Left colon (tissue), 2 donors: ENCODE data around the gene PCDH12. TPM values are rescaled to one million over a fixed set of nuclear protein-coding genes. Genes with fewer than 3 reads are reported as not detected.

Experiments
- ATAC-seq: fragments of 200-7000 bp; cut with Tn5 transposase; one replicate; pipeline ENCODE4 v1.9.1; 2020; ENCODE audit warnings: mild to moderate bottlenecking, moderate library complexity
- DNase-seq, 2 donors: peaks; one replicate each; pipeline ENCODE4 v3.0.0-alpha.2; 2020
- intact Hi-C, 2 donors: fragments of 100-400 bp; cut with DNase I in 1 of 2; cut with micrococcal nuclease in 1 of 2; formaldehyde crosslinking; loops; one replicate each; pipeline versions ENCODE4 v1.11.2 to v1.14.0; 2022; cut with DNase I, micrococcal nuclease
- long read RNA-seq: library from polyadenylated mRNA; unstranded; transcript quantifications from one replicate; pipeline ENCODE4 v2.0.0, GENCODE V29; 2021
- total RNA-seq, 2 donors: library from RNA; stranded (reverse); fragmentation: NEBNext Ultra II Directional; extraction: Animal tissue kit (Norgen Biotek cat#: 25700); gene quantifications; one replicate each; pipeline ENCODE4 v1.2.1, GENCODE V29; 2021
- donor health status: DM: no; HTN: no; CAD: no.
- donor health status: DM: yes; HTN: yes; CAD: no.

Gene PCDH12
- total RNA-seq, result 1 to 10 TPM in 1 of 2 donors, under 1 TPM in 1; 0.95 to 2.1 TPM
- long read RNA-seq, full-length matches to known transcripts, result 3 of 4 reads
- long read RNA-seq, partial matches to known transcripts, result 1 of 4 reads
- long read RNA-seq, other reads (novel, unspliced or antisense), result 0 of 4 reads

GRCh38 chr5:141958113-141958512 lies at the start of gene PCDH12:
Gene PCDH12, minus strand, starts transcription at chr5:141958202. Its CDS starts 351 bp downstream, at chr5:141957851.
- ATAC-seq (no peak), DNase-seq (no peak)
- intact Hi-C loops, result no loop called here

DNA sequence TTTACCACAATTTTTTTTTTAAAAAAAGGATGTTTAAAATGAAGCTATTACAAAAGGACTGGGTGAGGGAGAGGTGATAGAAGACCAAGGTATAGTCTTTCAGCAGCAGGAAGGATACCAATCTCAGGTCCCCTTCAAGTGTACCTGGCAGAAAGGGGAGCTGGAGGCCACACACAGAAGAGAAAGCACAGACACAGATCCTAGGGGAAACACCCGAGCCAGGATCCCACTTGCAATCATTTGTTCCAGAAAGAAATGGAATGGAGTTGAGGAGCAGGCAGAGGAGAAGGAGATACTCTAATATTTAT lies 49.2 kb upstream of the PCDH12 start:
- DNase-seq (no peak), ATAC-seq (no peak)
- intact Hi-C loops, result no loop called here

DNA sequence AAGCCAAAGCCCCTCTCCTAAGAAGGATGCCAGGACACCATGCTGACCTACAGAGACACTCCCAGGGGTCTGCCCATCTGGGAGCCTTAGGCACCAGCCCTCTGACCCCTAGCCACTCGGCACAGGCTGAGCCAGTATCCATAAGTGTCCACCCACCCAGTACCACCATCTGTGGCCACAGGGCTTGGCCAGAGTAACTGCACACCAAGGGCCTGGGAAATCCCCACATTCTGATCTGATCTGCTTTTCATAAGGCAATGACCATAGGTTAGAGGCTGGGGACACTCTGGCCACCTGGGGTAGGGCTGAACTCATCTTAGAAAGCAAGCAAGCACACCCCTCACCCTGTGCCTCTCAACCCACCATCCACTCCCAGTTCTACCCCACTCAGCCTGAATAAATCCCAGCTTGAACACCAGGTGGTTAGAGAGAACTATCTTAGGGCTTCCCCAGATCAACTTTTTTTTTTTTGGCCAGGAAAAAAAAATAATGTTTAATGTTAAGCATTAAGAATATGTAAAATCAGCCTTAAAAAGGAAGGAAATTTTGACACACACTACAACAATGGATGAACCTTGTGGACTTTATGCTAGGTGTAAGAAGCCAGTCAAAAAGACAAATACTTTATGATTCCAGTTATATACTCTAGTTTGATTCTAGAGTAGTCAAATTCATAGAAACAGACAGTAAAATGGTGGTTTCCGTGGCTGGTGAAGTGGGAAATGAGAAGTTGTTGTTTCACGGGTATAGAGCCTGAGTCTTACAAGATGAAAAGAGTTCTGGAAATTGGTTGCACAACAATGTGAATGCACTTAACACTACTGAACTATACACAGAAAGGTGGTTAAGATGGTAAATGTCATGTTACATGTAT lies 48.6 kb upstream of the PCDH12 start:
- DNase-seq, result no peak
- ATAC-seq, result no peak

GRCh38 chr5:142003266-142003800 lies 45.3 kb upstream of the PCDH12 start:
- intact Hi-C loops, result no loop called here
- no peak for ATAC-seq

More for the DNA sequence above, 48.6 kb upstream of the PCDH12 start:
- intact Hi-C loops, result no loop called here

GRCh38 chr5:142000704-142001484 lies 42.9 kb upstream of the PCDH12 start:
- DNase-seq (no peak), ATAC-seq (peak; percentile 25)
- intact Hi-C loops, result no loop called here

More at GRCh38 chr5:142003266-142003800, 45.3 kb upstream of the PCDH12 start:
- DNase-seq, result no peak

DNA sequence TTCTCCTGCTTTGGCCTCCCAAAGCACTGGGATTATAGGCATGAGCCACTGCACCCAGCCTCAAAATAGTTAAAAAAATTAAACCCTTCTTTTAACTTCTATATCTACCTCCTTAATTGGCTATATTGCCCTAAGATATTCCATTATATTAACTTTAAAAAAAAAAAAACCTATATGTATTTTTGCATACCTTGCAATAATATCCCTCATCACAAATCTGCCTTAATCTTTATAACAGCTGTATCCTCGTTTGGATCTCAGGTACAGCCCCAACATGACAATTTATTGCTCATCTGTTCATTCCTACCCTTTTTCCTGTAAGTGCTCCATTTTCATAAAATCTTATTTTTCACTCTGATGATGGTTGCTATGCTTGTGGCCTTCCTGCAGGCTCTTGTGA lies 42.2 kb upstream of the PCDH12 start:
- DNase-seq (no peak), ATAC-seq (no peak)
- intact Hi-C loops, result no loop called here

GRCh38 chr5:141997358-141997960 lies 39.5 kb upstream of the PCDH12 start:
- intact Hi-C loops, result loop anchor here in 1 of 2 donors (10.0 kb wide), 1 partner anchor 147 kb away; no protein-coding TSS in a partner anchor
- ATAC-seq (peak; percentile 53), DNase-seq (no peak)

DNA sequence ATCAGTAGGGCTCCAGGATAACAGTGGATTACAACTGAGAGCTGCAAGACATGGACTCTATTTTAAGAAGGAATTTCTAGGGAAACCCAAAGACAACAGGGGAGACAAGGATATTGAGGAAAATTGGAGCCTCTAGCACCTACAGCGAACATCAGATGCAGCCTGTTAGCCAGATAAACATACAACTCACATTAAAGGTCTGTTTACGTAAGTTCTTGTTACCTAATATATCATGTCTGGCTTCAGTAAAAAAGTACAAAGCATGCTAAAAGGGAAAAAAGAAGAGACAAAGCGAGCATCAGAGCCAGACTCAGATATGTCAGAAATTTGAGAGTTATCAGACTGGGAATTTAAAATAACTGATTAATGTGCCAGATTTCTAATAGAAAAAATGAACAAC lies 37.7 kb upstream of the PCDH12 start:
- DNase-seq, result no peak
- intact Hi-C loops, result loop anchor here in 1 of 2 donors (10.0 kb wide), 1 partner anchor 149 kb away; no protein-coding TSS in a partner anchor
- no peak for ATAC-seq

DNA sequence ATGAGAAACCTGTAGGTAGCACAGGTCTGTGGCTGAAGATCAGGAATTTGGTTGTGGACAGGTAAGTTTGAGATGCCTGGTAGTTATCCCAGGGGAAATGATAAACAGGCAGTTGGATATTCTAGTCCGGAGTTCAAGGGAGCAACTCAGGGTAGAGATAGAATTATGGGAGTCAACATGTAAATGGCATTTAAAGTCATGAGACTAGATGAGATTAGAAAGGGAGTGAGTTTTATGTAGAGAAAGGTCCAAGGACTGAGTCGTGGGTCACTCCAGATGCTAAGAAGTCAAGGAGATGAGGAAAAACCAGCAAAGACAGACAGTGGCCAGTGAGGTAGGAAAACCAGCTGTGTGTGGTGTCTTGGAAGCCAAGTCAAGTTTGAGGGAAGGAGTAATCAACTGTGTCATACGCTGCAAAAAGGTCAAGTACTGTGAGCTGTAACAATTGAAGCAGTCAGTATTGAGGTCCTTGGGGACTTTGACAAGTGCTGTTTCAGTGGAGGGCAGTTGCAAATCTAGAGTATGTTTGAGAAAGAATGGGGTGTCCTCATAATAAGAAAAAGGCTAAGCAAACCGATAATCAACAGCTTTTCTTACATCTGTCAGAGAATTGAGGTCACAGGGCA lies 36.6 kb upstream of the PCDH12 start:
- intact Hi-C loops, result loop anchor here (5.0 to 10.0 kb wide), 2 partner anchors 148 to 150 kb away; no protein-coding TSS in a partner anchor
- DNase-seq (no peak), ATAC-seq (no peak)

DNA sequence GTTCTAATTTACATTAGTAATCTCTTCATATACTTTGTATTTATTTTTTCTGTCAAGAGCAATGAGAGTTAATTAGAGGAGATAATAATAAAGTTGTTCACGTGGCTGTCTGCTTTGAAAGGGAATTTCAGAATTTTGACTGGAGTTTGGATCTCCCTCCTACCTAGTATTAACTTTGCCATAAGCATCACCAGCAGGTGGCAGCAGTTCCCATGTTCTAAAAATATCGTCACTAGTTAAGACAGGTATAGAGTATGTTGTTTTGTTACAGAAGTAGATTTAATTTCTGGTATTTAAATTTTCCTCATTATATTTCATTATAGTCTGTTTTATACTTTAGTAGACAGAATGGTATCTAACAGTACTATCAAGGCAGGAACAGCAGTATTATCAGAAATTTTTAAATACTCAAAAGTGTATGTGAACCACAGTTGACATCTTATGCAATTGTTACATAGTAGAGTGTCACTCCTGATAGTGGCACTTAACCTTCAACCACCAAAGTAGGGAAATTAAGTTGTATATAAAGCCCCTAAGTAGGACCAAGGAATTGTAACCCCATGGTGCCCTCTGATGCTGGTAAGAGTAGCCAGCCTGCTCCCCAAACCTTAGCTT lies 34.5 kb upstream of the PCDH12 start:
- peak; percentile 78 for ATAC-seq
- DNase-seq, result peak; percentile 46 to 86
- intact Hi-C loops, result loop anchor here (5.0 to 10.0 kb wide), 2 partner anchors 150 to 152 kb away; no protein-coding TSS in a partner anchor

DNA sequence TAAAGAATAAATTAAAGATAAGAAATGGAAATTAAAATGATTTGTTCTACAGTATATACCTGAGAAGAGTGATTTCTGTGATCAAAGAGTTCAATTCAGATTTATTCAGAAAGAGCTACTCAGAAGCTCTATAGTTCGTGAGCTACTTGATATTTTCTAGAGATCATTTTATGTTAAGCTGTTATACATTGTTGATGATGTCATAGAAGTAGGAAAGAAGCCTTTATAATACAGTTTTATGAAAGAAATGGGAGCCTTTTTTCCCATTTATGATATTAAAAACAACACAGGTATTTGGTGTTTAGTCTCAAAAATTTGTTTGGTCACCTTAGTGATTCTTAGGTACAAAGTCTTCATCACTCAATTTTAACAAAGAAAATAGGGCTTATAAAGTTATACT lies 31.7 kb upstream of the PCDH12 start:
- DNase-seq (no peak), ATAC-seq (no peak)
- intact Hi-C loops, result loop anchor here (5.0 to 10.0 kb wide), 2 partner anchors 153 to 155 kb away; no protein-coding TSS in a partner anchor

DNA sequence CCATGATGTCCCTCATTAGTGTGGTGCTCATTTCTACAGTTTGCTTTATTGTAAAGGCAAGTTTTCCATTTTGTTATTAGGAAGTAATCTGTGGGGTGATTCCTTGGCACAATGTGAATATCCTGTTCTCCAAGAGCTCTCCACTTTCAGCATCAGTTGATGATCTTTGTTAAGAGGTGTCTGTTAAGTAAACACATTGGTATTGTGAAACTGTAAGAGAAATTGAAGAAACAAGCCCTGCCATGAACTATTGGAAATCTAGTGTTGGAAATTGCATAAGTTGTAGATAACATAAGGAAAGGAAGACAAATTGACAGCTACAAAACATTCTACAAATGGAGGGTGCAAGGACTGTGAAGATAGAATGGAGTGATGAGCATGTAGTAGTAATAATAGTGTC lies 28.1 kb upstream of the PCDH12 start:
- no peak for DNase-seq
- intact Hi-C loops, result no loop called here
- no peak for ATAC-seq

DNA sequence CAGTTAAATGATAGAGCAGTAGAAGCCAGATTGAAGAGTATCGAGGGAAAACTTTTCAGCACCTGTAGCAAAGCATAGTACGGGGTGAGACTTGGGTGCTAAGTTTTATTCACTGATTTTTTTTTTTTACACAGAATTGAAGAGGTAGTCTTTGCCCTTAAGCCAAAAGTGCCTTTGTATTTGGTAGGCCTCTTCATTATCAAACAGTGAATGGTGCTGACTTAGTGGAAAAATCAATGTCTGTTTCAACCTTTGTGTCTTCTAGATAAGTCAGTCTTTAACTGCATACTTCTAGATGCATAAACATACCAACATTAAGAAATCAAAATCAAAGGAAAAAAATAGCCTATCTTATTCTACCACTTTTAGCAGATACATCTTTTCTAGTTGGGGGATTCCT lies 24.6 kb upstream of the PCDH12 start:
- DNase-seq (no peak), ATAC-seq (no peak)
- intact Hi-C loops, result no loop called here

- no peak for DNase-seq
- peak; percentile 73 for ATAC-seq
- intact Hi-C loops, result no loop called here
Measured at GRCh38 chr5:141978389-141978788, 20.4 kb upstream of the PCDH12 start.

DNA sequence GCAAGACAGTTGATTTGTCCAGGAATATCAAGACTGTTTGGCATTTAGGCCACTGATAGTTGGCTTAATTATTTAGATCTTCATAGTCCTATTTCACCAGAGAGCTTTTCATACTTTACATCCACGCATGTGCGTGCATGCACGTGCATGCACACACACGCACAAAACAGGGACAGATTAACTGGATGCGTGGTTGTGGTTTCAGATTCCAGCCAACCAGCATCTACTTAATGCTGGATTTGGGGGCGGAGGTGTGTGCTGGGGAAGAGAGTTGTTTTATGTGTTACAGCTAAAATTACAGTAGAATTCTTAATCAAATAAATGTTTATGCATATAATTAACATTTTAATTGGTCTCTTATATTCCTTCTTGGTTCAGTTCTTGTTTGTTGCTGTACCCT lies 18.2 kb upstream of the PCDH12 start:
- DNase-seq (no peak), ATAC-seq (no peak)
- intact Hi-C loops, result no loop called here

- ATAC-seq, result no peak
- DNase-seq, result no peak
- intact Hi-C loops, result no loop called here
Measured at GRCh38 chr5:141973871-141974595, 16.0 kb upstream of the PCDH12 start.
